WERI-Rb-1 (cell line): Measurements from ENCODE around the gene HS3ST1.

Source experiments
- DNase-seq: peaks from one replicate; pipeline ENCODE4 v3.0.0-alpha.2; 2020
- H3K27ac ChIP-seq: fragments of 250-450 bp; sonication (Bioruptor Pico); 2 replicates; pipeline ENCODE4 v1.5.1; 2020; ENCODE audit warnings: mild to moderate bottlenecking, moderate library complexity
- H3K27me3 ChIP-seq: fragments of 250-450 bp; sonication (Bioruptor Pico); 2 replicates; pipeline ENCODE4 v1.5.1; 2021; ENCODE audit warnings: mild to moderate bottlenecking, low read depth, moderate library complexity; ENCODE audit not compliant: insufficient read depth, severe bottlenecking
- H3K36me3 ChIP-seq: fragments of 250-450 bp; sonication (Bioruptor Pico); 2 replicates; pipeline ENCODE4 v1.5.1; 2020; ENCODE audit warnings: mild to moderate bottlenecking, moderate library complexity
- H3K4me3 ChIP-seq: 2 replicates; pipeline ENCODE4 v1.5.1; 2011; ENCODE audit warnings: low read depth, mild to moderate bottlenecking, control low read depth, low read length
- H3K9me3 ChIP-seq: fragments of 250-450 bp; sonication (Bioruptor Pico); 2 replicates; pipeline ENCODE4 v1.5.1; 2021; ENCODE audit warnings: mild to moderate bottlenecking, moderate library complexity; ENCODE audit not compliant: severe bottlenecking
- CTCF ChIP-seq: IDR thresholded peaks from 2 replicates; pipeline ENCODE4 v1.5.1; 2011; ENCODE audit warnings: low read depth, mild to moderate bottlenecking, control low read depth, inconsistent platforms, low read length

HS3ST1 gene

GRCh38 chr4:11420327-11420726 lies 8.4 kb downstream of the HS3ST1 start:
- H3K4me3 ChIP-seq, result no peak overlapping the region
- no peak overlapping the region for H3K27ac ChIP-seq
- H3K27me3 ChIP-seq, result no peaks in the 10 kb centered on the region
- TF ChIP-seq CTCF, result no peak
- H3K9me3 ChIP-seq, result no peaks in the 10 kb centered on the region
- H3K36me3 ChIP-seq, result no peaks in the 10 kb centered on the region
- DNase-seq, result no peak

- DNase-seq, result peak; percentile 45
- Histone ChIP-seq H3K27me3 (no peaks in the 10 kb centered on the region), H3K27ac (no peak overlapping the region), H3K36me3 (no peaks in the 10 kb centered on the region), H3K4me3 (no peak overlapping the region), H3K9me3 (no peaks in the 10 kb centered on the region)
- TF ChIP-seq CTCF, result peak; percentile 80
Observed at GRCh38 chr4:11418610-11419009, 10.1 kb downstream of the HS3ST1 start.

DNA sequence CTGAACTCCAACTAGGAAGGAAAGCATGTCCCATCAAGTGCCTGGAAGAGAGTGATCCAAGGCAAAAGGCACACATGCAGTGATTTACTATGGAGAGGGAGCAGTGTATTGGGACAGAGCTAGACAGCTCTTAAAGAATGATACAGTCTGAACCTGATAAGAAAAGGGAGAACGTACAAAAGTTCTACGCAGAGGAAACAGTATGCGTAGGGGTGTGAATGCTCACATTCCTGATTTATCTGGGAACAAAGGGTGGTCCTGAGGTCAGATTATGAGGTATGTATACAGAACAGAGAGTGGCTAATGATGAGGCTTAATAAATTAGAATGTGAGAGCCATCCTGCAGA lies 12.0 kb downstream of the HS3ST1 start:
- Histone ChIP-seq H3K36me3 (no peaks in the 10 kb centered on the region), H3K27me3 (no peaks in the 10 kb centered on the region), H3K4me3 (no peak overlapping the region), H3K27ac (no peak overlapping the region), H3K9me3 (no peaks in the 10 kb centered on the region)
- no peak for DNase-seq
- TF ChIP-seq CTCF, result no peak

DNA sequence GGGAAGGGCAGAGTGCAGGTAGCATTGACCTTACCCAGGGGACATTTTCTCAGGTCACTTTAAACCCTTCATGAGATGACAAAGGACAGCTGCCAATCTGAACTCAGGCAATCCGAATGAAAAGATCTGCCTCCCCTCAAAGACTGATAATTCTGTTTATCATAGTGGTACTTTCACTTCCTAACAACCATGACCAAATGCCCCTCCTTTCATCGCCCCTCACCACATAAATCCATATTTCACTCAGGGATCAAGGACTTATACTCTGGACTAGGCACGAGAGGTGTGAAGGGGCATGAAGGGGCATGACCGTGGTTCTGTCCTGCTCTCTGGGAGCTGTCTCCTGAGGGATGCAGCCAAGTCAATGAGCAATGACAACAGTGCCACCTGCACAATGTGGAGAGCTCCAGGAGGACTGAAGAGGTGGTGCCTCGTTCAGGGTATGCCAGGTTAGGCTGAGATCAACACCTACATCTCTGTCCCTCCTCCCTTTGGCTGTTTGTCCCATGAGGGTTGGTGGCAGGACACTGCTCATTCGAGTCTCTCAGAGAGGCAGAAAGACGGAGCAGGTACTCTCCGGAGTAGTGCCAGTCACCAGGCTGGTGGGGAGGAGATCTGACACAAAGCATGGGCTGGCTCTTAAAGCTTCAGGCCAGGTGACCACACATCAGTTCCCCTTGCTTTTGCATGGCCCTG lies 12.5 kb downstream of the HS3ST1 start:
- Histone ChIP-seq H3K4me3 (no peak overlapping the region), H3K9me3 (no peaks in the 10 kb centered on the region), H3K36me3 (no peaks in the 10 kb centered on the region), H3K27me3 (no peaks in the 10 kb centered on the region), H3K27ac (no peak overlapping the region)
- no peak for DNase-seq
- TF ChIP-seq CTCF, result no peak

DNA sequence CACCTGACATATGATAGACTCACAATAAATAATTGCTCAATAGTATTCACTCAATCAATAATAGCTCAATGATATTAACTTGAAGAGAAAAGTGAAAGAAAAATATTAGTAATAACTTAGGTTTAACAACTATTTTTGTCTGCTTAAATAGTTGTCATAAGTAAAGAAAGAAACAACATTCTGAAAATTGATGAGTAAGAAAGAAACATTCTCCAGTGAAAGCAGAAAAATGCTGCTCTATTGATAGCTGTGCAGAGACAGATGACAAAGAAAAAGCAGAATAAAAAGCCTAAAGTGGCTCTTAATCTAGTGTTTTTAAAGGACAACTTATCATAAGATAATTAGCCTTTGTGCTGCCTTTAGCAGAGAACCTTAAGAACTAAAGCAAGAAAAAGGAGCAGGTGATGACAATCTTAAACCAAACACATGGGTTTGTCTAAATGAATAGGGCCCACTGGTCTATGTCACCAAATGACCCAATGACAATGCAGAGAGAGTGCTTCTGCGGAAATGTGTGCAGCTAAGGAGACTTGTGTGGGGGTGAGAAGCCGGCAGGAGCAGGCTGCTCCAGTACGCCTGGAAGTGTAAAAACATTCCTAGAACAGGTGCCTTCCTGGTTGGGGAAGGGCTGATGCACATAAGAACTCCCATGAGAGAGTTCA lies 13.2 kb downstream of the HS3ST1 start:
- TF ChIP-seq CTCF, result no peak
- no peak for DNase-seq
- no peaks in the 10 kb centered on the region for H3K9me3 ChIP-seq
- no peaks in the 10 kb centered on the region for H3K36me3 ChIP-seq
- H3K27me3 ChIP-seq, result no peaks in the 10 kb centered on the region
- H3K4me3 ChIP-seq, result no peak overlapping the region
- H3K27ac ChIP-seq, result no peak overlapping the region

DNA sequence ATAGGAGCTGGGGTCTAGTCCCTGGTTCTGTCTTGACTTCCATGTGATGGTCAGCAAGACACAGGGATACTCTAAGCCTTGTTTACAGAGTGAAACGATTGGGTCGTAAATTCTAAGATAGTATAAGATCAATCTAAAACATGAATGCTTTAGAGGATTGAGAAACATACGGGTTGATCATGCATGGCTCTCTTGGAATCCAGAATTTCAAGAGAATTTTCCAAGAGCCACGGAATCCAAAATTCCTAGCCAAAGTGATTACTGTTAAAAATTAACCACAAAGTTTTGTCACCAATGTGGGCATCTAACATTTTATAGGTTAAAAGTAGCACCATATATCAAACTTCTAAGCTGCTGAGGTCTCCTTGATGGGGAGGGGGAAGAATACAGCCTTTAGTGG lies 16.5 kb downstream of the HS3ST1 start:
- DNase-seq, result no peak
- no peaks in the 10 kb centered on the region for H3K9me3 ChIP-seq
- H3K27me3 ChIP-seq, result no peaks in the 10 kb centered on the region
- no peaks in the 10 kb centered on the region for H3K36me3 ChIP-seq
- no peak overlapping the region for H3K4me3 ChIP-seq
- no peak overlapping the region for H3K27ac ChIP-seq
- no peak for TF ChIP-seq CTCF
